C4-2B (cell line): ENCODE results near the gene SOX15.

ENCODE experiments used
- CTCF ChIP-seq: fragments of 450-650 bp; conservative IDR thresholded peaks from 2 replicates; pipeline ENCODE4 v1.5.1; 2017; ENCODE audit warnings: mild to moderate bottlenecking
- ZFX ChIP-seq: fragments of 450-650 bp; IDR thresholded peaks from 2 replicates; pipeline ENCODE4 v1.6.1; 2017

- no peak for TF ChIP-seq CTCF
- no peak for TF ChIP-seq ZFX
Measured at GRCh38 chr17:7569571-7569970, 20.3 kb downstream of the SOX15 start.
